Choroid plexus epithelial cell (primary cell): ENCODE measurements around the gene PALD1.

Experiments used
- DNase-seq: peaks from one replicate; pipeline ENCODE4 v3.0.0-alpha.2; 2010; ENCODE audit warnings: low read depth
- H3K4me3 ChIP-seq: 2 replicates; pipeline ENCODE4 v1.5.1; 2011; ENCODE audit warnings: low read depth, mild to moderate bottlenecking, control low read depth, low read length, moderate library complexity
- TF ChIP-seq, protein P1 (sequence below): conservative IDR thresholded peaks from 2 replicates; pipeline ENCODE4 v1.5.1; 2011; ENCODE audit warnings: low read depth, mild to moderate bottlenecking, control low read depth, inconsistent platforms, low read length, moderate library complexity

The PALD1 gene

DNA sequence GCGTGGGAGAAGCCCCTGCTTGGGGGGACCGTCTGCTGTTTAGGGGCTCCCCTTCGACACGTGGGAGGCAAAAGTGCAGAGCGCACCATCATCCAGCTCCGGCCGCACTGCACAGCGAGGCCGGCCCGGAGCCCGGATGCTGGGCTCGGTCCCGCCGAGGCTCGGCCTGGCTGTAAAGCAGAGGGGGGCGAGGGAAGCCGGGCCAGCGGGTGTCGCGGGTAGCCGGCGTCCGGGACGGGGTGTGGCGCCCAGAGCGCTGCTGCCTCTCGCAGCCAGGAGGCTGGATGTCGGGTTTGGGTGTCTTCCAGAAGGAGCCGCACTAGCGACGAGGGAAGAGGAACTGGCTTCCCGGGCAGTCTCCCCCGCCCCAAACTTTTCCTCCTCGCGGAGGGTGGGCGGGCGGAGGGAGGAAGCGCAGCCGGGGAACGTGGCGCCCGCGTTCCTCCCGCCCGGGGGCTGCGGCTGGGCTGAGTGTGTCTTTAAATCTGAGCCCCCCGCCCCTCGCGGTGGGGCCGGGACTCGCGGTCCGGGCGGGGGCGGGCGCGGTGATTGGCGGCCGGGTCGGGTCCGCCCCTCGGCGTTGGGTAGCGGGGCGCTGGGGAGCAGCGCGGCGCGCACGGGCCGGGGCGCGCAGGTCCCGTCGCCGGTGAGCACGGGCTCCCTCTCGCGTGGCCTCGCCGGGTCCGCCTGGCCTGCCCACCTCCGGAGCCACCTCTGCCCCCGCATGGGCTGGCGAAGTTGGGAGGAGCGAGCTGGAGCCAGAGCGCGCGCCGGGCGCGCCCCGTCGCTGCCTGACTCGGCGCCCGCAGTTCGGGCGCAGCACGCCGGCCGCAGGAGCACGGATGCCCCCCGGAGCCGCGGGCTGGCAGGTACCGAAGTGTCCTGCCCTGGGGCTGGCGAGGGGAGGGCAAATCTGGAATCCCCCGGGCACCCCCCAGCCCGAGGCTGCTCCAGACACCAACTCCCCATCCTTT lies at the start of gene PALD1:
Gene PALD1 (plus strand): TSS at position 577 of the 974 bp plus-strand sequence. CDS start 47,185 bp downstream, outside the sequence.
- DNase-seq: peak; percentile 12
- peak within 1 kb of the TSS; percentile 47 for H3K4me3 ChIP-seq
- TF ChIP-seq, protein P1, sequence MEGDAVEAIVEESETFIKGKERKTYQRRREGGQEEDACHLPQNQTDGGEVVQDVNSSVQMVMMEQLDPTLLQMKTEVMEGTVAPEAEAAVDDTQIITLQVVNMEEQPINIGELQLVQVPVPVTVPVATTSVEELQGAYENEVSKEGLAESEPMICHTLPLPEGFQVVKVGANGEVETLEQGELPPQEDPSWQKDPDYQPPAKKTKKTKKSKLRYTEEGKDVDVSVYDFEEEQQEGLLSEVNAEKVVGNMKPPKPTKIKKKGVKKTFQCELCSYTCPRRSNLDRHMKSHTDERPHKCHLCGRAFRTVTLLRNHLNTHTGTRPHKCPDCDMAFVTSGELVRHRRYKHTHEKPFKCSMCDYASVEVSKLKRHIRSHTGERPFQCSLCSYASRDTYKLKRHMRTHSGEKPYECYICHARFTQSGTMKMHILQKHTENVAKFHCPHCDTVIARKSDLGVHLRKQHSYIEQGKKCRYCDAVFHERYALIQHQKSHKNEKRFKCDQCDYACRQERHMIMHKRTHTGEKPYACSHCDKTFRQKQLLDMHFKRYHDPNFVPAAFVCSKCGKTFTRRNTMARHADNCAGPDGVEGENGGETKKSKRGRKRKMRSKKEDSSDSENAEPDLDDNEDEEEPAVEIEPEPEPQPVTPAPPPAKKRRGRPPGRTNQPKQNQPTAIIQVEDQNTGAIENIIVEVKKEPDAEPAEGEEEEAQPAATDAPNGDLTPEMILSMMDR: peak; percentile 8

- TF ChIP-seq, protein P1: peak; percentile 37
- H3K4me3 ChIP-seq: no peak overlapping the region
- DNase-seq: peak; percentile 97
Measured at GRCh38 chr10:70430493-70431445, 47.8 kb upstream of the PALD1 start.

- TF ChIP-seq, protein P1: no peak
- DNase-seq: no peak
- no peak overlapping the region for H3K4me3 ChIP-seq
Measured at GRCh38 chr10:70432101-70432500, 46.5 kb upstream of the PALD1 start.

DNA sequence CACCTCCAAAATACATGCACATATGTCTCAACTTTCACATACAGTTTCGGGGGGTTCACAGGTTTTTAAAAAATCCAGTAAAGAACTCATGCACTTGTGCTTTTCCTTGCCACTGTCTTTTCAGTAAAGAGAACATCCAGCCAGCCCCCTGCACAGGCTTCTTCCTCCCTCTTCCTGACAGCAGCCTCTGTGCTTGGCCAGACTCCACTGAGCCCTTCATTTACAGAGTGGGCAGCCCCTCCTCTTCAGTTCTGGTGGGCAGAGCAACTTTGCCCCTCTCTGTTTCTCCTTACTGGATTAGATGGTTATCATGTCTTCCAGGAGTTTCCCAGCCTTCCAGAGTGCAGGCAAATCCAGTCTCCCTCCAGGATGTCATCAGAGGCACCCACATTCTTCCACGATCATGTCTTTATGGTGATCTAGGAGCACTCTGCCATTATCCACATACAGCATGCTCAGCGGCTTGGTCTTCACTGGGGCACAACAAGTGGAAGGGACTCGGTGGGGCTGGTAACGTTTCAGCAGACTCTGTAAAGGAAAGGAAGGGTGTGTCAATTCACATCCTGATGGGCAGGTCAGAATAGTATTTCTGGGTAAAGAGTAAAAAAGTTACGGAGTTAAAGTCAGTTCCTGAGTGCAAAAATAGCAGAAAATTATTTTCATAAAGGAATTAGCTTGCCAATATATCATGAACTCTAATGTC lies 45.9 kb upstream of the PALD1 start:
- DNase-seq: no peak
- TF ChIP-seq, protein P1: no peak
- H3K4me3 ChIP-seq: no peak overlapping the region

- DNase-seq: no peak
- no peak overlapping the region for H3K4me3 ChIP-seq
- TF ChIP-seq, protein P1: no peak
Measured at GRCh38 chr10:70433581-70434280, 44.8 kb upstream of the PALD1 start.
